Stimulated activated CD8-positive, alpha-beta memory T cell treated with anti-CD3 and anti-CD28 coated beads, Interleukin-4, amount 100 ng/mL, for 4 hours (primary cell): ENCODE results near the gene BACE2.

Source experiments
- DNase-seq, 2 donors: peaks; one replicate each; pipeline ENCODE4 v3.0.0-alpha.2; 2020; ENCODE audit warnings: low read depth in 2 of 2, low spot score in 1 of 2

The BACE2 gene

GRCh38 chr21:41211060-41211805, 43.3 kb downstream of the BACE2 start:
- no peak for DNase-seq

- DNase-seq: no peak
Measured at GRCh38 chr21:41213021-41213420, 45.1 kb downstream of the BACE2 start.

- DNase-seq: no peak
Measured at GRCh38 chr21:41215856-41216408, 48.0 kb downstream of the BACE2 start.

- DNase-seq: no peak
Measured at GRCh38 chr21:41216486-41216885, 48.5 kb downstream of the BACE2 start.

- no peak for DNase-seq
Measured at GRCh38 chr21:41217671-41218385, 49.9 kb downstream of the BACE2 start.

- DNase-seq: no peak
Measured at GRCh38 chr21:41219498-41220207, 51.7 kb downstream of the BACE2 start.

GRCh38 chr21:41220208-41220733, 52.3 kb downstream of the BACE2 start:
- no peak for DNase-seq

GRCh38 chr21:41222247-41223068, 54.5 kb downstream of the BACE2 start:
- DNase-seq: no peak

GRCh38 chr21:41226853-41227252, 58.9 kb downstream of the BACE2 start:
- DNase-seq: no peak

- no peak for DNase-seq
Measured at GRCh38 chr21:41227357-41228005, 59.5 kb downstream of the BACE2 start.

- DNase-seq: no peak
Measured at GRCh38 chr21:41228006-41228370, 60.0 kb downstream of the BACE2 start.

GRCh38 chr21:41228492-41228891, 60.5 kb downstream of the BACE2 start:
- no peak for DNase-seq

- DNase-seq: no peak
Measured at GRCh38 chr21:41228958-41229357, 61.0 kb downstream of the BACE2 start.

- DNase-seq: no peak
Measured at GRCh38 chr21:41229509-41230248, 61.7 kb downstream of the BACE2 start.

GRCh38 chr21:41230497-41230896, 62.5 kb downstream of the BACE2 start:
- no peak for DNase-seq

- DNase-seq: no peak
Measured at GRCh38 chr21:41231060-41231459, 63.1 kb downstream of the BACE2 start.

GRCh38 chr21:41232013-41232412, 64.1 kb downstream of the BACE2 start:
- no peak for DNase-seq

GRCh38 chr21:41233916-41234315, 66.0 kb downstream of the BACE2 start:
- no peak for DNase-seq

GRCh38 chr21:41234569-41234968, 66.6 kb downstream of the BACE2 start:
- no peak for DNase-seq
